ENCODE data around the gene CALCR. TPM values are rescaled to one million over a fixed set of nuclear protein-coding genes. Genes with fewer than 3 reads are reported as not detected.

Gene CALCR
- total RNA-seq, 1 experiment from 2014 or later: 0.10 TPM

DNA sequence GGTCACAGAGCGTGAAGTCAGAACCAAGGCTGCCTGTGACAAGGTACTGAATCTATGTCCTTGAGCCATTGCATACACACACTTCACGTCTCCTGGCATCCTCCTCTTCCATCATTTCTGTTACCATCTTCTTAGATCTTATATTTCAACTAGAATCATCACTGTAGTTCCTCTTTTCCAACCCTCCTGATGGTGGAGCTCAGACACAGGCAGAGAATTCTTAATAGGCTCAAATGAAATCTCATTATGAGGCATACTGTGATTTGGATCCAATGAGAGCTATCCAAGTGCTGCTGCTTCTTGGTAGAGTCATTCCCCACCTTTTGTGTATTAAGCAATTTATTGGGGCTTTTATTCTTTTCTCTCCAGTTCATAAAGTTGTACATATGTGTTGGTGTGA lies 113.2 kb downstream of the CALCR start:
- Histone ChIP-seq H3K4me2 (ENCODE audit: low read length) (no peak overlapping the region), H3K79me2 (ENCODE audit: insufficient read depth, low read length) (no peaks in the 10 kb centered on the region), H3K9me2 (ENCODE audit: insufficient read depth) (no peaks in the 10 kb centered on the region), H3K27me3 (ENCODE audit: insufficient read depth, low read length) (peaks cover 9% of the 10 kb centered on the region; the same call in 1 of the 2 replicates), H4K20me1 (ENCODE audit: insufficient read depth) (no peaks in the 10 kb centered on the region), H3K9ac (ENCODE audit: low read length) (no peak overlapping the region), H3K36me3 (ENCODE audit: control insufficient read depth in 1 of 2, insufficient read depth in 2 of 2, low read length in 2 of 2) (no peaks in the 10 kb centered on the region), H3K4me3 (replicated peaks in 1 of 2; ENCODE audit: low read depth in 1 of 2, low read length in 2 of 2) (no peak overlapping the region), H3K9me3 (ENCODE audit: control insufficient read depth in 1 of 2, insufficient read depth in 1 of 2, low read depth in 1 of 2, low read length in 2 of 2) (no peaks in the 10 kb centered on the region), H3K4me1 (ENCODE audit: control insufficient read depth in 1 of 2, insufficient read depth in 2 of 2, low read length in 2 of 2) (no peaks in the 10 kb centered on the region), H2AFZ (ENCODE audit: low read depth, low read length, poor library complexity, severe bottlenecking) (no peak overlapping the region), H3K27ac (ENCODE audit: low read depth, low read length) (no peak overlapping the region)
- TF ChIP-seq ELF1 (IDR thresholded peaks at IDR 0.05; ENCODE audit: borderline replicate concordance, low read depth): no peak
- TF ChIP-seq EZH2phosphoT487 (IDR thresholded peaks at IDR 0.05; ENCODE audit: borderline replicate concordance): no peak
- no peak for TF ChIP-seq POLR2AphosphoS5 (IDR thresholded peaks at IDR 0.05; ENCODE audit: low read depth, low read length)
- no peak for TF ChIP-seq SIN3A (IDR thresholded peaks at IDR 0.05; ENCODE audit: low read depth)
- TF ChIP-seq POLR2A (IDR thresholded peaks at IDR 0.05; ENCODE audit: borderline replicate concordance, extremely low read depth, insufficient read depth, insufficient read length): no peak
- TF ChIP-seq CEBPB (IDR thresholded peaks at IDR 0.05; ENCODE audit: low read depth): no peak
- peak; percentile 55 for TF ChIP-seq RAD21 (IDR thresholded peaks at IDR 0.05; ENCODE audit: low read depth)
- TF ChIP-seq, protein P1, sequence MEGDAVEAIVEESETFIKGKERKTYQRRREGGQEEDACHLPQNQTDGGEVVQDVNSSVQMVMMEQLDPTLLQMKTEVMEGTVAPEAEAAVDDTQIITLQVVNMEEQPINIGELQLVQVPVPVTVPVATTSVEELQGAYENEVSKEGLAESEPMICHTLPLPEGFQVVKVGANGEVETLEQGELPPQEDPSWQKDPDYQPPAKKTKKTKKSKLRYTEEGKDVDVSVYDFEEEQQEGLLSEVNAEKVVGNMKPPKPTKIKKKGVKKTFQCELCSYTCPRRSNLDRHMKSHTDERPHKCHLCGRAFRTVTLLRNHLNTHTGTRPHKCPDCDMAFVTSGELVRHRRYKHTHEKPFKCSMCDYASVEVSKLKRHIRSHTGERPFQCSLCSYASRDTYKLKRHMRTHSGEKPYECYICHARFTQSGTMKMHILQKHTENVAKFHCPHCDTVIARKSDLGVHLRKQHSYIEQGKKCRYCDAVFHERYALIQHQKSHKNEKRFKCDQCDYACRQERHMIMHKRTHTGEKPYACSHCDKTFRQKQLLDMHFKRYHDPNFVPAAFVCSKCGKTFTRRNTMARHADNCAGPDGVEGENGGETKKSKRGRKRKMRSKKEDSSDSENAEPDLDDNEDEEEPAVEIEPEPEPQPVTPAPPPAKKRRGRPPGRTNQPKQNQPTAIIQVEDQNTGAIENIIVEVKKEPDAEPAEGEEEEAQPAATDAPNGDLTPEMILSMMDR (IDR thresholded peaks at IDR 0.05 in 2 of 3, conservative IDR thresholded peaks at IDR 0.05 in 1 of 3; ENCODE audit: borderline replicate concordance in 1 of 3, insufficient read depth in 1 of 3, low read depth in 2 of 3, low read length in 2 of 3): peak in 1 of 3 experiments; percentile 20; a peak in 1 of 6 replicates
- TF ChIP-seq FOSL1 (IDR thresholded peaks at IDR 0.05; ENCODE audit: low read depth): no peak
- TF ChIP-seq TCF7L2 (IDR thresholded peaks at IDR 0.05; ENCODE audit: borderline replicate concordance, extremely low read depth, insufficient read depth, insufficient read length): no peak
- BruUV-seq (replicated peaks): no TSS peak
- RAD21 ChIA-PET (ENCODE audit: low non-redundant PET in 1 of 2, low total read pairs in 2 of 2, uncharacterized antibody in 2 of 2, unreplicated experiment in 2 of 2): no interaction called here
- intact Hi-C loops (cut with micrococcal nuclease): no loop called here
- POLR2A ChIA-PET: no interaction called here
- ATAC-seq (no peak), DNase-seq (ENCODE audit: low read depth, low spot score) (no peak)
- CTCF ChIA-PET: interaction anchor here (0.8 to 1.6 kb wide), 2 partner anchors 19 to 90 kb away, joined by 3 to 7 read pairs; no protein-coding TSS in a partner anchor
